Stimulated activated CD4-positive, alpha-beta T cell treated with anti-CD3 and anti-CD28 coated beads, TNF-alpha, amount 100 ng/mL, for 4 hours (primary cell): Measurements from ENCODE around the gene CLEC2D.
A peak's percentile ranks its signal among the peaks of the same experiment; 100 is the strongest.
"Not testable (repeated sequence)": the region's sequence is repeated elsewhere in the genome, so short reads cannot be mapped to it uniquely, and the experiment has no call there.

ENCODE experiments used
- DNase-seq, 3 experiments: peaks; one replicate each; pipeline ENCODE4 v3.0.0-alpha.2; 2020; ENCODE audit warnings: low read depth in 3 of 3

The CLEC2D gene, protein sequence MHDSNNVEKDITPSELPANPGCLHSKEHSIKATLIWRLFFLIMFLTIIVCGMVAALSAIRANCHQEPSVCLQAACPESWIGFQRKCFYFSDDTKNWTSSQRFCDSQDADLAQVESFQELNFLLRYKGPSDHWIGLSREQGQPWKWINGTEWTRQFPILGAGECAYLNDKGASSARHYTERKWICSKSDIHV

DNA sequence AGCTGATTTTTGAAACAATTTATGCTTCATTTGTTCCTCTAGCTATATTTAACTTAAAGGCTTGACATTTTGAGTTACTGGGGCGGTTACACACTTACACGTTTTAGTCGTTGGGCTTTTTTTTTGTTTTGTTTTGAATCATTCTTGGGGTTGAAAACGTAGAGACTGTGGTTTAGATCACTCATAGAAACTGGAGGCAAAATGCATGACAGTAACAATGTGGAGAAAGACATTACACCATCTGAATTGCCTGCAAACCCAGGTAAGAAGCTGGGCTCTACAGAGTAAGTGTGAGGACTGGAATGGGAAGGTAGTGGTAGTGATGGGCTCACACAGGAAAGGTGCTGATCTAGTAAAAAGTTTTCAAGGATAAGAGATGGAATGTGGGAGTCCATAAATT, at the start of gene CLEC2D:
CLEC2D (plus strand) TSS at position 180 of the 400 bp plus-strand sequence; CDS start at position 202, 22 bp downstream.
- no peak for DNase-seq

DNA sequence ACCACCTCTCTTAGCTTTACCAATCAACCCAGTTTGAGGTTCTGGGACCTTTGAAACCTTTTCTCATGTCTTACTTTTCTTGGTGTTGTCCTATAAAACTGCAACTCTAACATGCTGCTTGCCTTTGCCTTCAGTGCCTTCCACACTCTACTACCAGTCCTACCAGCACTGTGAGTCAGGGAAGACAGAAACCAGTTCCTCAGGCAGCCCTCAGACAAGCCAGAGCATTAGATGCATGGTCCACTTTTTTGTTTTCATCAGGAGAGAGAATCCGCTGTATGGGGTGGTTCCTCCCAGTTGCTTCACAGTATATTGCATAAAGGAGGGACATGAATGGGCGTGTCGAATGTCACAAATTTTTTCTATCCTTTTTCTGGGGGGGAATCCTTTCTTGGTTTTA, 44.5 kb upstream of the CLEC2D start:
- DNase-seq: no peak

DNA sequence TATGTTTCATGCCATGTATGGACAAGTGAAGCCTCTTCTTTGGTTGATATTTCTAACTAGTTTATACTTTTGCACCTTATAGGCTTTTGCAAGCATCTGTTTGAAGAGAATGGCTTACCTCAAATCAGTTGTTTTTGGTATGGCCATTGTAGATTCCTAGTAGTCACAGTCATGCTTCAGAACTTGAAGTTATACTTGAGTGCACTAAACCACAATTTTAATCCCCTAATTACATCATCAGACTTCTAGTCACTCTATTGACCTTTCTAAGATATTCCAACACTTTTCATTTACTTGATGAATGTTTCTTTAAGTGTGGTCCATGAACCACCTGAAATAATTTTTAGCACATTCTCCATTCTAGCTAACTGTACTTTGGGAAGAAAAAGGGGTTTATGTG, 43.2 kb upstream of the CLEC2D start:
- no peak for DNase-seq

DNA sequence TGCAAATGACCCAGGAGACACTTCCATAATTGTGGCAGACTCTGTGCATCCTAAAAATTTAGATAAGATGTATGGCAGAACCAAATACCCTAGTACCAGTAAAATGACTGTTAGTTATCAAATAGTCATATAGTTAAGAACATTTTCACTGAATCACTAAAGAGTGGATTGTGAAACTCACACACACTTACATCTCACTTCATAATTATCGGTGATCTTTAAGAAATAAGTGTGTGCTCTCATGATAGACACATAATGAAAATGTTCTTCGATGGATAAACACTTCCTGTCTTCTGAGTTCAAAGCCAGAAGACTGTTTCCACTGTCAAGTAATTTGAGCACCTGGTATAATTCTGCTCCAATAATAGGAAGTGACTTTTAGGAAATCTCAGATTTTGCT, 42.7 kb upstream of the CLEC2D start:
- DNase-seq: no peak

DNA sequence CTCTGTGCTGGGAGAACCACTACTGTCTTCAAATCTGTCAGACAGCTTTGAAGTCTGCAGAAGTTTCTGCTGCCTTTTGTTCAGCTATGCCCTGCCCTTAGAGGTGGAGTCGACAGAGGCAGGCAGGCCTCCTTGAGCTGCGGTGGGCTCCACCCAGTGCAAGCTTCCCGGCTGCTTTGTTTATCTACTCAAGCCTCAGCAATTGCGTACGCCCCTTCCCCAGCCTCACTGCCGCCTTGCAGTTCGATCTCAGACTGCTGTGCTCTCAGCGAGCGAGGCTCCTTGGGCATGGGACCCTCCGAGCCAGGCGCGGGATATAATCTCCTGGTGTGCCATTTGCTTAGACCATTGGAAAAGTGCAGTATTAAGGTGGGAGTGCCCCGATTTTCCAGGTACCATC, 36.7 kb upstream of the CLEC2D start:
- no peak for DNase-seq

DNA sequence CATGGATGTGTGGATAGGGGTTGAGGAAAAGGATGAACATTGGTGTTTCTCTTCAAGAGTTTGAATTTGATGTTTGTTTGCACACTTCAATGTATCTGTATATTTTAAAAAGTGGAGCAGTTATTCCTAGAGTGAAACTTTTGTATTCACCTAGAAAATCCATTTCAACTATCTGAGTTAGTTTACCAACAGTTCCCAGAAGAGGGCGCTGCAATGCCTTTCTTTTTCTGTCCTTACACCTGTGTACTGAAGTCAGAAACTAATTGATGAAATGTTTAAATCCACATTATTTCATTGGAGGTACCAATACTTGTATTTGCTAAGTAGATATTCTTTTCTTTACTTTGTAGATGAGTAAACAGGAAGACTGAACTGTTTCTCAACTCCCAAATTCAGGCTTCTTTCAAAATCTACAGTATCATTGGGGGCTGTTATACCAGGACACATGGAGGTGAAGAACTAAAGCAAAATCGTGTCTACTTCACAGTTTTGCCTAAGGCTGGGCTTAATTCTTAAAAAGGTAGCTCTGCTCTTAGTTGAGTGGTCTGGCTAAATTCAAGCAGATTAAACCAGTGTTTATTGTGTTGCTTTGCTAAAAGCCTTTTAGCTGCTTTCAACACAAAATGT, 35.2 kb upstream of the CLEC2D start:
- peak; percentile 40 to 71 (median 53) for DNase-seq

DNA sequence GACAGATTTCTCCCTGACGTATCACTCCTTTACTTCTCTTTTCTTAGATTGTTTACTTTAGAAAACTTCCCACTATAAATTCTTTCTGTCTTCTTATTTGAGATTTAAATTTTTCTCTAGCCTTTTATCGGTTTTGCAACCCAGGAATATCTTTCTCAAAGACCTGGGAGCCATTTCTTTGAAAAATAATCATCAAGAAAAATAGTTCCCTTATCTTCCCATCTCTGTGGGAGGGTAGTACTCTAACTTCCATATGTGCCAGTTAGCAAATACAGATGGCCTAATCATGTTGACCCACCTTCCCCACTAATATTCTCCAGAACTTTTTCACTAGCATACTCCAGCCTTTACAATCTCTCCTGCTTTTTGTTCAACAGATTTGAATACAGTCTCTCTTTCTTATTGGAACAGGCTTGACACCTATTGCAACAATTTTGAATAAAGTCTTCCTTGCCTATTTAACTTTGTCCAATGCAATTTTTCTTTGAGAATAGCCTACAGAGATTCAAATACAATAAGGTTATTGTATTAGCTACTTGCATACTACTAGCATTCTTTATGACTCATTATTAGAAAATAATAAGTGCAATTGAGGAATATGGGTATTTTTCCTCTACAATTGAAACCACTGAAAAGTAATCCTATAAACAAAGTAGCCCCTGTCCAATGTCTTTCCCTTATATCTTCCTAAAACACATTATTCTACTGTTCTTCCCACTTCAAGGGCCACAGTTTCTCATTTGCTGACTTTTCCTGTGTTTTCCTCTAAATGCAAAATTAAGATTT, 34.4 kb upstream of the CLEC2D start:
- no peak for DNase-seq

DNA sequence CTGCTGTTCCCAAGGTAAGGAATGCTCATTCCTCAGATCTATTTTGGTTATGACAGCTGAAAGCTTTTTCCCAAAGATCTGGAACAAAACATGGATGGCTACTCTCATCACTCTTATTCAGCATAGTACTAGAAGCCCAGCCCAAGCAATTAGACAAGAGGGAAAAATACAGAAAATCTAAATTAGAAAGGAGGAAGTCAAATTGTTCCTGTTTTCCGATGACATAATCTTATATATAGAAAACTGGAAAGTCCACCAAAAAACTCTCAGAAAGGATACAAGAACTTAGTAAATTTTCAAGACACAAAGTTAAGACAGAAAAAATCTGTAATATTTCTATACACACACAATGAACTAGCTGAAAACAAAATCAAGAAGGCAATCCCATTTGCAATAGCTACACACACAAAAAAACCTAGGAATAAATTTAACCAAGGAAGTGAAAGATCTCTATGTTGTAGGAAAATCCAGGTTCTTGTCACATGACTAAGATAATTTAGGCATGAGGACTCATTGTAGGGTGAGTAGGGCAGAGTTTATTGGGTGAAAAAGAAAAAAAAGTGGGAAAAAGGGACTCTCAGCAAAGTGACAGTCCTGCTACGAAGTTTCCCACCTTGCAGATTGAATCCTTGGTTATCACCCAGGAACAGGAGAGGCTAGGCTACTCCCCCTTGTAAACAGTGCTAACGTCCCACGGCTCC, 33.2 kb upstream of the CLEC2D start:
- no peak for DNase-seq

DNA sequence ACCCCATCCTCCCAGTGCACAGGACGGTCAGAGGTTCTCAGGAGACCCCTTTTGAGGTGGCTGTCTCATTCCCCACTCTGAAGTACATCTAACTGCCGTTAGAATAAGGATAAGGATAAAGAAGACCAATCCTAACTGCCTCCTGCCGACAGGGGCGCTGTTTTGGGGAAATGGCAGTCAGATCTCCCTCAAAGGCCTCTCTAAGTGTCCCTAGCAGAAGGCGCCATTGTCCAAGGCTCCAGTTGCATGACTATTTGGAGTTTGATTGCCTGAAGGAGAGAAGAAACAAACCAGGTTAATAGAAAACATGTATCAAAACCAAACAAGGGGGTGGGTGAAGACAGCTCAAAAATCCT, 32.7 kb upstream of the CLEC2D start:
- DNase-seq: no peak

DNA sequence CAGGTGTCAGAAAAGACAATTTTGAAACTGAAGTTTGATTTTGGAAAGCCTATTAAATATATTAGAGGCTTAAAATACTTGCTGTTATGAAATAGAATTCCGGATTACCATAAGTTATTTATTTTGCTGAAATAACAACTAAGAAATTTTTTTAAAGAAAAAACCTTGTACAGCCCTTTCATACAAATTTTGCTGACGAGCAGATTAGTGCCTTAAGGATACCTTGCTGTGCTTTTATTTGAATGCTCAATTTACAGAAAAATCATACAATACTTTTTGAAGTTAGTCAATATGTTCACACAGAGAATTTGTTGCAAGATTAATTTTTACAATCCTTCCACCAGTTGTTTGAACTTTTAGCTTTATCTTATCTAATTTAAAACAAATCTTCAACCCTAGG, 29.5 kb upstream of the CLEC2D start:
- no peak for DNase-seq

DNA sequence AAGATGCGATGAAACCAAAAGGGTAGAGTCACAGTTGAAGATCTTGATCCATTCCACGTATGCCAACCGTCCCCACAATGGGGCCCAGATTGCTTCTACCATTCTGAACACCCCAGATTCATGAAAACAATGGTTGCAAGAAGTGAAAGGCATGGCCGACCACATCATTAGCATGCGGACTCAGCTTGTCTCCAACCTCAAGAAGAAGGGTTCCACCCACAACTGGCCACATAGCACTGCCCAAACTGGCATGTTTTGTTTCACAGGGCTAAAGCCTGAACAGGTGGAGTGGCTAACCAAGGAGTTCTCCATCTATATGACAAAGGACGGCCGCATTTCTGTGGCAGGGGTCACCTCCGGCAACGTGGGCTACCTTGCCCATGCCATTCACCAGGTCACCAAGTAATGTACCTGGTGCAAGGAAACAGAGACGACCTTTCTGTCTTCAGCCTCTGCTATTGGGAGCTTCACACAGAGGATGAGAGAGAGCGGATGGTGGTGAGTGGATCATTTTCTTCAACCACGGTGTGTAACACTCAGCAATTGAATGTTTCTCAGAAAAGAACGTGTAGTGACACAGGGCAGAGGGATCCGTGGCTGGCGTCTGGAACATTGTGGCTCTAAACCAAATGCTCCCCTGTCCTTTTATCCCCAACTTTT, 26.8 kb upstream of the CLEC2D start:
- no peak for DNase-seq

DNA sequence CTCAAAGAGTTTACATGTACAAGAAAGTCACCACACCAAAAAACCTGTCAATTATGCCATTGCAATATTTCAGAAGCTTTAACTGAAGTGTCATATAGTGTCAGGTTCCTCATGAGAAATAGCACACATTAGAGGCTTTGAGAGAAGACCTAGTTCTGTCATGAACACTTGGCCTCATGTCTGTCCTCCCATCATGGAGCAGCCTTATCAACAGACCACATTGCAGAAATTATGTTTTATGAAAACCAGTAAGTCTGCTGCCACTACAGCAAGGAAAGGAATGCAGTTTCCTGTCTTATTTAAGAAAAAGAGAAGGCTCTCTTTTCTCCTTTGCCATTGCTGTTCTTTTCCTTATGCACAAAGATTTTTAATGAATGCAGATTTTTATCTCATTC, 26.2 kb upstream of the CLEC2D start:
- DNase-seq: no peak

DNA sequence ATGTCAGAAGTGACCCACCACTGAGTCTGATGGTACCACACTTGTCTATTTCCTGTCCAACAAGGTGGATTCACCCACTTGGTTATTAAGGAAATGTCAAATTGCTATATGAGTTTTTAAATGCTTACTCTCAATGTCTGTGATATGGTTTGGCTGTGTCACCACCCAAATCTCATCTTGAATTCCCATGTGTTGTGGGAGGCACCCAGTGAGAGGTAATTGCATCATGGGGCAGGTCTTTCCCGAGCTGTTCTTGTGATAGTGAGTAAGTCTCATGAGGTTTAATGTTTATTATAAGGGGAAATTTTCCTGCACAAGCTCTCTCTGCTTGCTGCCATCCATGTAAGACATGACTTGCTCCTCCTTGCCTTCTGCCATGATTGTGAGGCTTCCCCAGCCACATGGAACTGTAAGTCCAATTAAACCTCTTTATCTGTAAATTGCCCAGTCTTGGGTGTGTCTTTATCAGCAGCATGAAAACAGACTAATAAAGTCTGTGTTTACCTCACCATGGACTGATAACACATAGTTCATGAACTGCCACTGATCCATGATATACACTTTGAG, 24.4 kb upstream of the CLEC2D start:
- not testable (repeated sequence) for DNase-seq

DNA sequence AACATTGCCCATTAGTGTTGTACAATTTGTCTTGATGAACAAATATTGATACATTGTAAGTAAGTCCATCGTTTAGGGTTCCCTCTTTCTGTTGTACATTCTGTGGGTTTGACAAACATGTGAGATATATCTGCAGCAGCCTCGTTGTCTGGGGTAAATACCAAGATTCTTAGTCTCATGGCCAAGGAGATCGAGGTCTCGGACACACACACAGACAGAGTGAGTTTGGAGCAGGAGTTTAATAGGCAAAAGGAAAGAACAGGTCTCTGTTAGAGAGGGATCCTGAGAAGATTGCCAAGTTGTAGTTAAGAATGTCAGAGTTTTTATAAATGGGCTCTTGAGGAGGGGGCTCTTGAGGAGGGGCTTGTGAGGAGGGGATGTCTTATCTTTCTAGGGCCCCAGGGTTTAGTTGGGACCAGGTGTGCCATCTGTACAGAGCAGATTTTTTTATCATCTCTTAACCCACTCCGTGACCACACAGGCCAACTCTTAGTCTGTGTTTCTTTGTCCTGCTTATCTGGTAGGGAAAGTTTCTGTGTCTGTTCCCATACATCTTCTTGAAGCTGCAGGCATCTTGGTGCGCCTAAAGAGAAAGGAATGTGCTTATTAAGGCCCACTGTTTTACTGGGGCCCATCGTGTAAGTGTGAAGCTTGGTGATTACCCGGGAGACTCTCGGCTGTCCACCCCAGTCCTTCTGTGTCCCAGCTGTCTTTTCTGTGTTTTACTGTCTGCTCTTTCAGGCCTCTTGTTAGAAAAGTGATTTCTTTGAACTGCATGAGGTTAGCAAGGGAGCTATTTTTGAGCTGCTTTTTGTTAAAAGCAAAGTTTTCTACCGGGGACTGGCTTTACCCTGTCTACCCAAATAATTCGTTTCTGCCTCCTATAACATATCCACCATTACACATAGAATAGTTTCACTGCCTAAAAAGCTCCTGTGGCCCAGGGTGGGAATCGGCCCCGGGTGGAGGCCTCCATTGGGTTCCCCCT, 22.4 kb upstream of the CLEC2D start:
- DNase-seq: no peak

DNA sequence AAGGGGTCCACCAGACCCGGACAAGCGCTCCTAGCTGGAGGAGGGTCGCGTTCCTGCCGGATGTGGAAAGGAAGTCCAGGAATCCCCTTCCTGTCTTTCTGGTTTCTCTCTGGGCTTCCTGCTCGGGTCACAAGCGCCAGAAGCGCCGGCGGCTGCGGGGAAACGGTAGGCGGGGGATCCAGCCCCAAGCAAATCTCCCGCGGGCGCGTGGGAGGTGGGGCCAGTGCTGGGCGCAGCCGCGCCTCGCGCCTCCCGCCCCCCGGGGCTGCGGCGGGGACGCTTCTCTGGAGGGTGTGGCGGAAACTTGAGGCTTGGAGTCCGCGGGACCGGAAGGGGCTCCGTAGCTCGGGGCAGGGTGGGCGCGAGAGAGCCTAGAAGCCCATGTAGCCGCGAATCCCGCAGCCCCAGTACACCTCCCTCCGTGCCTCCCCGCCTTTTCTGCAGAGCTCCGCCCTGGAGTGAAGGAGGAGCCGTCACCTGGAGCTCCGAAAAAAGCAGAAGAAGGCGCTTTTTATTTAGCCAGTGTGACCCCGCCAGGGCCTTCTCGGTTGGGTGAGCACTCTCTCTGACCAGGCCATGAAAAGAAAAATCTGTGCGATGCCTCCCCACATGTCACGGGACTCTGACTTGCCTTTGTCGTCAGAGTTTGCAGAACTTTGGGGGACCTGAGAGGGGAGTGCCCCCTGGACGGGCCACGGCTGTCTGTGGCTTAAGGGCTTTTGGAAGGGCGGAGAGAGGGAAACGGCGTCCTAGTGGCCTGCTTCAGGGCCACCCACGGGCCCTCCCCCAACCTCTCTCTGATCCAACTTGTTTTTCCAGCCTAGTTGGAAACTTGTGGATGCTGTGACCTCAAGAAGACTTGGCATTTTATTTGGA, 21.4 kb upstream of the CLEC2D start:
- DNase-seq: peak; percentile 70 to 79 (median 75)

DNA sequence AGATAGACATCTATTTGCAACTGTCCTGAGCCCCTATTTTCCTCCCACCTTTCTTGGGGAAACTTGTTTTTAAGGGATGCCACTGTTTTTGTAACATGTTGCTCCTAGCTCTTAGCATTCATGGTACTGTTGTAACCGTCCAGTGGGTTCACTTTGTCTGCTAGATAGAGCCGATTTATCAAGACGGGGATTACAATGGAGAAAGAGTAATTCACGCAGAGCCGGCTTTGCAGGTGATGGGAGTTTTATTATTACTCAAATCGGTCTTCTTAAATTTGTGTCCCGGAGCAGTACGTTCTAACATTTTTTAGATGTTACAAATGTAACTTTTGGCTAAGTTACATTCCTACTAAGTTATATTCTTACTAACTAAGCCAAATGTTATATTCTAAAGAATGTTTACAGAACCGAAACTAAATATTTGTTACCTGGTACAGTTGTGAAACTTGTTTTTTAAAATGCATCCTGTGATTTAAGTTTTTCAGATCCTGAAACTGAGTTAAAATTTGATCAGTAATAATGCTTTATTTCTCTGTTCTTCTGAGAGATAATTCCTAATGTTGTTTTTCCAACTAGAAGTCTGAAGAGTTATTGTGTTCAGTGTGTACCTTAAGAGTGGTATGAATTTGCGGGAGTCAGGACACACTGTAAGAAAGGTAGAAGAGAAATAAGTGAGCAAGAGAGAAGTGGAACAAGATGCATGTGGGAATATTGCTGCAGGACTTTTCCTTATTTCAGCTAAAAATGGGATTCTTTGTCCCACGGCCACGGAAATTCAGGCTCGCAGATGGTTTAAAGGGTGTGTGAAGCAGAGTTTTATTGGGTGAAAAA, 20.6 kb upstream of the CLEC2D start:
- DNase-seq: no peak

DNA sequence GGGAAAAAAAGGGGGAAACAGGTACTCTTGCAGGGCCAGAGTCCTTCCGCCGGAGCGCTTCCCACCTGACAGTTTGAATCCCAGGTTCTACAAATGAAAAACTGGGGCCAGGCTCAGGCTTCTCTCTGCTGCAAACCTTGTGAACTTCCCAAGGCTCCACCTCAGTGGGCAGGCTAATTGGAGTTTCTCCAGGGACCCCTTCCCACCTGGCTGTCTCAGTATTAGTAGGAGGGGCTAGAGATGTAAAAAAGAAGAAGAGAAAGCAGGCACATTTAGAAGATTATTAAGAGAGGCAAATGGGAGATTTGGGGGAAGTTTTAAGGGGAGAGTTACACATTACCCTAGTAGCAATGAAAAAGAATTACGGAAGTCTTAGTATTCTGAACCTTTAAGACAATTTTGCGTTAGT, 20.0 kb upstream of the CLEC2D start:
- no peak for DNase-seq

DNA sequence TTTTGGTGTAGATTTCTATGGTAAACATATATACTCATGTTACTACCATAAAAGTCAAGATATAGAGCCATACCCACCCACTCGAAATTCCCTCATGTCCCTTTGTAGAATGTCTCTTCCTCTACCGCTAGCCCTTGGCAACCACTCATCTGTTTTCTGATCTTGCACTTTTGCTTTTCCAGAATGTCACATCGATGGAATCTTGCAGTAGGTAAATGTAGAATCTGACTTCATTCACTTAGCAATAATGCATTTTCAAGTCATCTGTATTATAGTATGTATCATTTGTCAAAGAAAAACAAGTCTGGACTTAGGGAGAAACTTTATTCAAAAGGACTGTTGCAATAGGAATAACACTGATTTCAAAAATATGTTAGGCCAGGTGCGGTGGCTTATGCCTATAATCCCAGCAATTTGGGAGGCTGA, 19.3 kb upstream of the CLEC2D start:
- DNase-seq: no peak
